Spleen (tissue), 7 donors: ENCODE measurements around the gene TM4SF18.

Experiments used
- CTCF ChIP-seq, 11 experiments: fragments of 200-600 bp in 7 of 11; fragments of 450-650 bp in 4 of 11; sonication (generic) in 4 of 11; IDR thresholded peaks in 8 of 11; conservative IDR thresholded peaks in 3 of 11; 1 replicate in 7 of 11; 2 replicates in 4 of 11; pipeline versions ENCODE4 v1.4.0 to v1.8.0; 2016 to 2021; ENCODE audit warnings: antibody characterized with exemption in 11 of 11, inconsistent platforms in 4 of 11, mild to moderate bottlenecking in 1 of 11
- POLR2A ChIP-seq, 3 donors: fragments of 450-650 bp; IDR thresholded peaks; one replicate each; pipeline ENCODE4 v1.5.1; 2017; ENCODE audit warnings: antibody characterized with exemption in 3 of 3, mild to moderate bottlenecking in 1 of 3
- POLR2AphosphoS5 ChIP-seq, 3 donors: sonication (generic); formaldehyde crosslinking; IDR thresholded peaks; one replicate each; pipeline ENCODE4 v1.5.1; 2017; ENCODE audit warnings: antibody characterized with exemption in 3 of 3
- donor health status: DM: no; HTN: no; CAD: no; lungs with moderate emphysema.
- donor health status: DM: no; HTN: no; CAD: no.
- donor health status: DM: no; HTN: no; CAD: no.

- no peak for TF ChIP-seq CTCF (IDR thresholded peaks at IDR 0.05 in 8 of 11, conservative IDR thresholded peaks at IDR 0.05 in 3 of 11)
- no peak for TF ChIP-seq POLR2AphosphoS5 (IDR thresholded peaks at IDR 0.05)
- no peak for TF ChIP-seq POLR2A (IDR thresholded peaks at IDR 0.05)
Observed at GRCh38 chr3:149269687-149270086, 63.7 kb downstream of the TM4SF18 start.
